HuH-7 (cell line): ENCODE results near the gene PNMA8C.

Source experiments
- DNase-seq: peaks from one replicate; pipeline ENCODE4 v3.0.0; 2011; ENCODE audit warnings: low spot score

The PNMA8C gene

DNA sequence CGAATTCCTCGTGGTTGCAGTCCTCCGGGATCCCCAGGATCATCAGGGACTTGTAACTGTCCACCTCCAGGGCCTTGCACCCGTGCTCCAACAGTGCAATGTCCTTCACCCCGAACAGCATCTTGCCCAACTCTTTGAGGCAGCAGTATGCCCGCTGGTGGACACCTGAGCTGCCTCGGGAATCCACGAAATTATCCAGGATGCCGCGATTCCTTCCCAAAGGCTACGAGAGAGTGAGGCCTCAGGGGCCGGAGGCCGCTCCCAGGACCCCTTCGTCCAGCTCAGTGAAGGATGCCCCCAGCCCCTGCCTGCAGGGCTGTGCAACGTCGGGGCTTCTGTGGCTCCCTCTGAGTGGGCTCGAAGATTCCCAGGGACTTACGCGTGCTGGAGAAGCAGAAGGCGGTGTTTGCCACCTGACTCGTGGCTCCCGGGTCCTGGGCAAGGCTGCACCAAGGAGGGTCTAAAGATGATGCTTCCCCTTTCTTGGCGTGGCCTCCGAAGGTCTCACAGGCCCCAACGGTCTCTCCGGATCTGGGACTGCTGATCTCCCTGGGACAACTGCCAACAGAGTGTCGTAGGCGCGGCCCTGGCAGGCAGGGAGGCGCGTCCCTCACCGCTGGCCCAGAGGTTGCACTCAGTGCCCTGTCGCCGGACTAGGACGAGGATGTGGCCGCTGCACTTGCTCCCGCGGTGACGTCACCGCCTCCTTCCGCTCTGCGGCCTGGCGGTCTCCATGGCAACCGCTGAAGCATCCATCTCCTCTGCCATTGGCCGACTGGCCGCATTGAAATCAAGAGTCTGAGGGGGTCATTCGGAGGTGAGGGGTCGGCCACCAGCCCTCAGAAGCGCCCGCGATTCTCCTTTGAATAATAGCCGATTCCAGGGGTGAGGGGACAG, at the start of gene PNMA8C:
Gene PNMA8C (minus strand): TSS at position 698 of the 897 bp plus-strand sequence. CDS start 577 bp downstream, at position 121.
- DNase-seq, result no peak

DNA sequence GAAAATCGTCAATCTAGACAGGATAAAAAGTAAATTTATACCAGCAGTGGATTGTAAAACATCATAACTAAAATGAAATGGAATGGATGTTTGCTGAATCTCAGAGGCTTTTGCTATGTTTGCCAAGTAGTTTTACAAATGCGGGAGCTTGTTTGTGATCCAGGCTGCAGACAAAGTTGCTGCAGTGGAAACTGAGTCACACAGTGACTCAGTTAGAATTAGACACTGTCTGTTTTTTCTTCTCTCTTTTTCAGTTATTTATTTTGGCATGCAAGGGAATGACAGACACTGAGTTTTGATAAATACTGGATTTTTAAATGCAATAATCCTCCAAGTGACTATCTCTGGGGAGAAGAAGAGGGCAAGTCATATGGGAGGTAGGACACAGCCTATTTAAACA, 47.2 kb upstream of the PNMA8C start:
- no peak for DNase-seq

DNA sequence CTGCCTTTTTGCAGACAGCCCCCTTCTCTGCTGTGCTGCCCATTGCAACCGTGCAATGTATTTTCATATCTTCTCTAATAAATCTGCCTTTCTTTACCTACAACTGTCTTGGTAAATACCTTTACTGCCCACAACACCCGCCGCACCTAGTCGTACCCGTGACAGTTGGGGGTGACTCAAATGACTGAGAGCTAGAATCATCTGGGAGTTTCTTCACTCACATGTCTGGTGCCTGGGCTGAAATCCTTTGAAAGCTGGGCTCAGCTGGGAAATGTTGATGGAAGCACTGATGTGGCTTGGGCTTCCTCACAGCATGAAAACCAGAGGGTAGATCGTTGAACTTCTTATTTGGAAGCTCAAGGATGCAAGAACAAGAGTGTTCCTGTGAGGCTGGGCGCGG, 45.5 kb upstream of the PNMA8C start:
- DNase-seq, result no peak

GRCh38 chr19:46472592-46472991, 43.9 kb upstream of the PNMA8C start:
- no peak for DNase-seq

GRCh38 chr19:46471811-46472543, 43.2 kb upstream of the PNMA8C start:
- DNase-seq, result no peak

- no peak for DNase-seq
Measured at GRCh38 chr19:46471116-46471733, 42.5 kb upstream of the PNMA8C start, which contains the start of gene PNMA8A. PNMA8A (minus strand) TSS chr19:46471563; CDS start chr19:46471035, 528 bp downstream.

GRCh38 chr19:46470376-46470775, 41.6 kb upstream of the PNMA8C start:
- no peak for DNase-seq

- no peak for DNase-seq
Measured at GRCh38 chr19:46469541-46470185, 40.9 kb upstream of the PNMA8C start.

GRCh38 chr19:46466536-46467196, 37.9 kb upstream of the PNMA8C start:
- DNase-seq, result no peak

- DNase-seq, result no peak
Measured at GRCh38 chr19:46463516-46463915, 34.8 kb upstream of the PNMA8C start.

DNA sequence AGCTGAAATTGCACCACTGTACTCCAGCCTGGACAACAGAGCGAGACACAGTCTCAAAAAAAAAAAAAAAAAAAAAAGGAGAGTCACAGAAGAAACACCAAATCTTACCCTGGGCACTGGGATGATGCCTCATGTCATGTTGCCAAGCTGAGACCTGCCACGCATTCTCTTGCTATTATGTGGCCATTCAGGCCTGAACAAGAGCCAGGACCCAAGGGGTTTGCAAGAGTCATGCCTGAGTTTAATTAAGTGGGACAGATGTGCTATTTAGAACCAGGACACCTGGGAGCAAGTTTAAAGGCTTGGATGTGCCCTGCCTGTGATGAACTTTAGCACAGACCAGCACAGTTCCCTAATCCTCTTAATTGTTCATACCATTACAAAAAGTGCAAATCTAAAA, 32.8 kb upstream of the PNMA8C start:
- DNase-seq, result no peak

GRCh38 chr19:46460981-46461380, 32.2 kb upstream of the PNMA8C start:
- DNase-seq, result no peak

GRCh38 chr19:46460055-46460454, 31.3 kb upstream of the PNMA8C start:
- no peak for DNase-seq

DNA sequence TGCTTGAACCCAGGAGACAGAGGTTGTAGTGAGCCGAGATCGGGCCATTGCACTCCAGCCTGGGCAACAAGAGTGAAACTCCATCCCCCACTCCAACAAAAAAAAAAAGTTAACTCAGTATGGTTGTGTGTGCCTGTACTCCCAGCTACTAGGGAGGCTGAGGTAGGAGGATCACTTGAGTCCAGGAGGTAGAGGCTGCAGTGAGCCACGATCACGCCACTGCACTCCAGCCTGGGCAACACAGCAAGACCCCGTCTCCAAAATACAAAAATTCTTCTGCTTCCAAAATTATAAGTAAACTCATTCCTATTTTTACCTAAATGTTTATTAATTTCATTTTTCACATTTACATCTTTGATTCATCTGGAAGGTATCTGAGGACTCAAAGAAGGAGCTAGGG, 28.2 kb upstream of the PNMA8C start:
- no peak for DNase-seq

DNA sequence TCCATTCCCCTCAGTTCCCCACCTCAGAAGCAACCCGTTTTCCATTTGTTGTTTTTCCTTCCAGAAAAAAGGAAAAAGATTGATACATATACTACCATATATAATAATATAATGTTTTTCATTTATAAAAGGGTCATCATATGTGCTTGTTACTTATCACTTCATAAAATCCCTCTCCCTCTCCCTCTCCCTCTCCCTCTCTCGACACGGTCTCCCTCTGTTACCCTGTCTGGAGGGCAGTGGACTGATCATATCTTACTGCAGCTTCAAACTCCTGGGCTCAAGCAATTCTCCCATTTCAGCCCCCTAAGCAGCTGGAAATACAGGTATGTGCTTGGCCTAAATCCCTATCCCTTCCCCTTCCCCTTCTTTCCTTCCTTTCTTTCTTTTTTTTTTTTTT, 25.5 kb upstream of the PNMA8C start:
- DNase-seq, result no peak

- no peak for DNase-seq
Measured at GRCh38 chr19:46453661-46454060, 24.9 kb upstream of the PNMA8C start.

DNA sequence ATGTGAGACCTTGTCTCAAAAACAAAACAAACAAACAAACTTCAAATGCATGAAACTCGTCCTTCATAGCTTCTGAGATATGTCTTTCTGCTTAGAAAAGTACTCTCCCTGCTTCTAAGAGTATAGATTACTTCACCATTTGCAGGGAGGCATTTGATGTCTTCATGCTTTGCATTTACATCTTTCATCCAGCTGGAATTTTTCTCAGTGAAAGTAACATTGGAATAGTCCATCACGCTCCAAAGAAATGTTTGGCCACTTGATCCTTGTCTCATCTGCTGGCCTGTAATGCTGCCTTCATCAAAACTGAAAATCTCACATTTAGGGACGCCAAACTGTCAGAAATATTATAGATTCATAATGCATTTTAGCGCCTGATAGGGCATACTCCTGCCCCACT, 23.4 kb upstream of the PNMA8C start:
- no peak for DNase-seq

DNA sequence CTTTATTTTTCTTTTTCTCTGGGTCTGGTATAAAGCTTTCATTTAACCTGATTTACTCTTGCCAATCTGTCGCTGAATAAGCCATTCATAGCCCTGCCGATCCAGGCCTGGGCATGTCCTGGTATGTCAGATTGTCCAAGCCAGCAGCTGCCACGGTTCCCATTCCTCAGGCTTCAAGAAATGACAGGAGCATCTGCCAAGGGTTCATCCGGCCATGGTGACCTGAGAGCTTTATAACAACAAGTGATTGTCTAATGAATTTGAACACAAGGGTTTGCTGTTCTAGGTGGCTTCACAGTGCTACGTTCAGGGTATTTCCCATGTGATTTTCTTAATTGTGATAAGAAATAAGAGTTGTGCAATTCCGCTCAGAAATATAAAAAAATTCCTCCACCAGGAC, 22.6 kb upstream of the PNMA8C start:
- no peak for DNase-seq

DNA sequence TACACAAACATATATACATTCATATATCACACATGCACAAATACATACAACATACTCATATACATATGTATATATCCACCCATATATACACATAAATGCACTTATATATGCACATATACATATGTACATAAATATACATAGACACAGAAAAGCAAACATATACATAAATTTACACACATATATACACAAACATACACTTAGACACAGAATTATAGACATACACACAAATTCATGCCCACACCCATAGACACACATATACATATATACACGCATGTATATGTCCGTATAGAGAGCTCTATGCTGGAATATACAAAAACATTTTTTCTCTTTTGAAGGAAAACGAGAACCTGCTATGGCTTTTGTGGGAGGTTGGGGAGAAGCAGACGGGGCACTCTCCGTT, 22.0 kb upstream of the PNMA8C start:
- DNase-seq, result no peak

- no peak for DNase-seq
Measured at GRCh38 chr19:46449228-46449627, 20.5 kb upstream of the PNMA8C start.

DNA sequence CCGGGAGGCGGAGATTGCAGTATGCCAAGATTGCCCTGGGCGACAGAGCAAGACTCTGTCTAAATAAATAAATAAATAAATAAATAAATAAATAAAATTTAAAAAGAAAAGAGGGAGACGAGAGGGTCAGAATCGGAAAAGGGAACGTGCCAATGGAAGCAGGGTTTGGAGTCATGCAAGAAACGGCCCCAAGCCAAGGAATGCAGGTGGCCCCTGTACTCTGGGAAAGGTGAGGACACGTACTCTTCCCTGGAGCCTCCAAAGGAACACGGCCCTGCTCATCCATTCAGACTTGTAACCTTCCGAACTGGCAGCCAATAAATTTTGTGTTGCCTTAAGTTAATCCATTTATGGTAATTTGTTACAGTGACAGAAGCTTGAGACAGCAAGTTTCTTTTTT, 19.9 kb upstream of the PNMA8C start:
- DNase-seq, result no peak

DNA sequence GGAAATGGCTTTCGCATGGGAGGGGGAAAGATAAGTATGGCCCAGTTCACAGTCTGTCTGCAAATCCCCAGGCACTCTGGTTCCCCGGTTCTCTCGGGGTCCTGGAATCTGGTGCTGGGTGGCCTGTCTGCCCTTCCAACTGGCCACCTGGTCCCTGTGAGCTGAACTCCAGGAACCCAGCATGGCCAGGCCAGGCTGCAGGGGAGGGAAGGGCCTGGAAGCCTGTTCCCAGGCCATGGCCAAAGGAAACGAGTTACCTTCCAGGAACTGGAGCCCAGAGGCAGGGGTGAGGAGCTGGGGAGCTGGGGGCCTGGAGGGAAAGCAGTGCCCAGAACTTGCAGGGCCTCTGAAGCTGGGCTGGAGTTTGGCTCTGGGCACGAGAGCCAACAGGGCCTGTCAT, 19.1 kb upstream of the PNMA8C start:
- DNase-seq, result no peak
